DLD1 (cell line): ENCODE data around the gene SLC22A5.

Experiments
- in situ Hi-C: cut with HindIII; loops from 2 replicates; pipeline ENCODE4 v1.10.0; 2017; ENCODE audit warnings: low sequenced_read_pairs

The SLC22A5 gene

GRCh38 chr5:132364319-132364718 lies 5.2 kb upstream of the SLC22A5 start:
- in situ Hi-C loops, result no loop called here

GRCh38 chr5:132365213-132365612 lies 4.3 kb upstream of the SLC22A5 start:
- in situ Hi-C loops, result no loop called here

GRCh38 chr5:132368186-132368585 lies 1.3 kb upstream of the SLC22A5 start:
- in situ Hi-C loops, result no loop called here

GRCh38 chr5:132369007-132369473 lies 470 bp upstream of the SLC22A5 start:
- in situ Hi-C loops, result no loop called here

- in situ Hi-C loops, result no loop called here
Measured at GRCh38 chr5:132370181-132370970, 866 bp downstream of the SLC22A5 start.

- in situ Hi-C loops, result no loop called here
Measured at GRCh38 chr5:132370971-132371602, 1.6 kb downstream of the SLC22A5 start.

- in situ Hi-C loops, result no loop called here
Measured at GRCh38 chr5:132371603-132371994, 2.1 kb downstream of the SLC22A5 start.

- in situ Hi-C loops, result no loop called here
Measured at GRCh38 chr5:132372127-132372526, 2.6 kb downstream of the SLC22A5 start.

- in situ Hi-C loops, result no loop called here
Measured at GRCh38 chr5:132372542-132372941, 3.0 kb downstream of the SLC22A5 start.

GRCh38 chr5:132375957-132376356 lies 6.4 kb downstream of the SLC22A5 start:
- in situ Hi-C loops, result loop anchor here (25.0 kb wide), 1 partner anchor 111 kb away; the partner anchor contains the start of gene IRF1

- in situ Hi-C loops, result loop anchor here (25.0 kb wide), 1 partner anchor 110 kb away; the partner anchor contains the start of gene IRF1
Measured at GRCh38 chr5:132376694-132377641, 7.5 kb downstream of the SLC22A5 start.

GRCh38 chr5:132377738-132378137 lies 8.2 kb downstream of the SLC22A5 start:
- in situ Hi-C loops, result loop anchor here (25.0 kb wide), 1 partner anchor 110 kb away; the partner anchor contains the start of gene IRF1

GRCh38 chr5:132378580-132378979 lies 9.1 kb downstream of the SLC22A5 start:
- in situ Hi-C loops, result loop anchor here (25.0 kb wide), 1 partner anchor 109 kb away; the partner anchor contains the start of gene IRF1

- in situ Hi-C loops, result loop anchor here (25.0 kb wide), 1 partner anchor 107 kb away; the partner anchor contains the start of gene IRF1
Measured at GRCh38 chr5:132380047-132380446, 10.5 kb downstream of the SLC22A5 start.

GRCh38 chr5:132380741-132381140 lies 11.2 kb downstream of the SLC22A5 start:
- in situ Hi-C loops, result loop anchor here (25.0 kb wide), 1 partner anchor 107 kb away; the partner anchor contains the start of gene IRF1

- in situ Hi-C loops, result loop anchor here (25.0 kb wide), 1 partner anchor 106 kb away; the partner anchor contains the start of gene IRF1
Measured at GRCh38 chr5:132381614-132382013, 12.1 kb downstream of the SLC22A5 start.

GRCh38 chr5:132383261-132383660 lies 13.8 kb downstream of the SLC22A5 start:
- in situ Hi-C loops, result loop anchor here (25.0 kb wide), 1 partner anchor 104 kb away; the partner anchor contains the start of gene IRF1

GRCh38 chr5:132383984-132384383 lies 14.5 kb downstream of the SLC22A5 start:
- in situ Hi-C loops, result loop anchor here (25.0 kb wide), 1 partner anchor 103 kb away; the partner anchor contains the start of gene IRF1

- in situ Hi-C loops, result loop anchor here (25.0 kb wide), 1 partner anchor 103 kb away; the partner anchor contains the start of gene IRF1
Measured at GRCh38 chr5:132384506-132385050, 15.1 kb downstream of the SLC22A5 start.
